Left ventricle myocardium inferior (tissue), 1 donor: ENCODE measurements around the gene XIRP2. TPM values are rescaled to one million over a fixed set of nuclear protein-coding genes. Genes with fewer than 3 reads are reported as not detected.
"Not testable (repeated sequence)": the region's sequence is repeated elsewhere in the genome, so short reads cannot be mapped to it uniquely, and the experiment has no call there.

Experiments used
- DNase-seq: peaks from one replicate; pipeline ENCODE4 v3.0.0-alpha.2; 2020
- H3K27ac ChIP-seq: fragments of 200-600 bp; replicated peaks from 2 replicates; pipeline ENCODE4 v1.8.0; 2021
- H3K27me3 ChIP-seq: fragments of 200-600 bp; 2 replicates; pipeline ENCODE4 v1.8.0; 2021; ENCODE audit warnings: low read depth
- H3K36me3 ChIP-seq: fragments of 200-600 bp; 2 replicates; pipeline ENCODE4 v1.8.0; 2021
- H3K4me1 ChIP-seq: fragments of 200-600 bp; 2 replicates; pipeline ENCODE4 v1.8.0; 2021
- H3K4me3 ChIP-seq: fragments of 200-600 bp; 2 replicates; pipeline ENCODE4 v1.8.0; 2021; ENCODE audit warnings: mild to moderate bottlenecking, moderate library complexity
- H3K9me3 ChIP-seq: fragments of 200-600 bp; replicated peaks from 2 replicates; pipeline ENCODE4 v1.8.0; 2021
- intact Hi-C: fragments of 100-400 bp; cut with micrococcal nuclease; formaldehyde crosslinking; loops from one replicate; pipeline ENCODE4 v1.11.0; 2022
- total RNA-seq: library from RNA; stranded (reverse); fragmentation: NEBNext Ultra II Directional; extraction: Animal tissue kit (Norgen Biotek cat#: 25700); gene quantifications from one replicate; pipeline ENCODE4 v1.2.1, GENCODE V29; 2021
- TF ChIP-seq, protein P1 (sequence below): fragments of 200-600 bp; IDR thresholded peaks from 2 replicates; pipeline ENCODE4 v1.8.0; 2021; ENCODE audit warnings: antibody characterized with exemption, mild to moderate bottlenecking, borderline replicate concordance
- donor health status: DM: no; HTN: yes; CAD: no; lungs with severe emphysema.

XIRP2 gene
- total RNA-seq, 1 donor from 2014 or later: 364 TPM

DNA sequence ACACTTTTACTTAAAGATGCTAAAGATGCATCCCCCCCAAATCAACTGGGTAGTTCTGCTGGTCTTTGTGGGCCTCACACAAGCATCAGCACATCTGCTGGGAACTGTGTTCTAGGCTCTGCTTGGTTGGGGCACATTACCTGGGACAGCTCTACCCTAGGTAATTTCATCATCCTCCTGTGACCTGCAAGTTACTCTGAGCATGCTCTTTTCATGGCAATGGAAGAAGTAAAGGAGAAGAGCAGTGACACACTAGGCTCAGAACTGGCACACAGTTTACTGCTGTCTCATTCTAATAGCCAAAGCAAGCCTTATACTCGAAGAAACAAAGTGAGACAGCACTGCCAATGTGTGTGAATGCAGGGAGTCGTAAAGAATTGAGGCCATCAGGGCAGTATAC, 376.7 kb downstream of the XIRP2 start:
- H3K4me3 ChIP-seq: no peak overlapping the region
- intact Hi-C loops: no loop called here

DNA sequence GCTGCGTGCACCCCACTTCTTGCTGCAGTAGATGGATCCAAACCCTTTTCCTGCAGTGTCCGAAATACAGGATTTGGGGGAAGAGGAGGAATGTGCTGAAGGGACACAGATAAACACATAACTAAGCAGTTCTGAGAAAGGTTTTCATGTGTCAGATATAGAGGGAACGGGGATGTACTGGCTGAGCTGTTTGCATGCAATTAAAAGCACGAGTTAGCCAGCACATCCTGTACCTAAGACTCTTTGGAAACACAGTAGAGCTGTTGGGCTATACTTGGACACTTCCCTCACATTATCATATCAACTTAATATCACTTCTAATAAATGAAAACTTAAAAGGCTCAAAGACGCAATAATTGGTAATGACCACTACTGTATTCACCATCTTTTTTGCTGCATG, 377.4 kb downstream of the XIRP2 start:
- intact Hi-C loops: no loop called here
- no peaks in the 10 kb centered on the region for H3K4me1 ChIP-seq
- TF ChIP-seq, protein P1, sequence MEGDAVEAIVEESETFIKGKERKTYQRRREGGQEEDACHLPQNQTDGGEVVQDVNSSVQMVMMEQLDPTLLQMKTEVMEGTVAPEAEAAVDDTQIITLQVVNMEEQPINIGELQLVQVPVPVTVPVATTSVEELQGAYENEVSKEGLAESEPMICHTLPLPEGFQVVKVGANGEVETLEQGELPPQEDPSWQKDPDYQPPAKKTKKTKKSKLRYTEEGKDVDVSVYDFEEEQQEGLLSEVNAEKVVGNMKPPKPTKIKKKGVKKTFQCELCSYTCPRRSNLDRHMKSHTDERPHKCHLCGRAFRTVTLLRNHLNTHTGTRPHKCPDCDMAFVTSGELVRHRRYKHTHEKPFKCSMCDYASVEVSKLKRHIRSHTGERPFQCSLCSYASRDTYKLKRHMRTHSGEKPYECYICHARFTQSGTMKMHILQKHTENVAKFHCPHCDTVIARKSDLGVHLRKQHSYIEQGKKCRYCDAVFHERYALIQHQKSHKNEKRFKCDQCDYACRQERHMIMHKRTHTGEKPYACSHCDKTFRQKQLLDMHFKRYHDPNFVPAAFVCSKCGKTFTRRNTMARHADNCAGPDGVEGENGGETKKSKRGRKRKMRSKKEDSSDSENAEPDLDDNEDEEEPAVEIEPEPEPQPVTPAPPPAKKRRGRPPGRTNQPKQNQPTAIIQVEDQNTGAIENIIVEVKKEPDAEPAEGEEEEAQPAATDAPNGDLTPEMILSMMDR: no peak
- H3K36me3 ChIP-seq: no peaks in the 10 kb centered on the region
- no peak overlapping the region for H3K27ac ChIP-seq
- no peak overlapping the region for H3K4me3 ChIP-seq
- DNase-seq: no peak
- no peaks in the 10 kb centered on the region for H3K27me3 ChIP-seq
- peaks cover 15% of the 10 kb centered on the region for H3K9me3 ChIP-seq

More for the DNA sequence above, 376.7 kb downstream of the XIRP2 start:
- Histone ChIP-seq H3K9me3 (peaks cover 15% of the 10 kb centered on the region), H3K36me3 (no peaks in the 10 kb centered on the region), H3K27me3 (no peaks in the 10 kb centered on the region), H3K27ac (no peak overlapping the region), H3K4me1 (no peaks in the 10 kb centered on the region)
- no peak for DNase-seq
- TF ChIP-seq, protein P1: no peak

DNA sequence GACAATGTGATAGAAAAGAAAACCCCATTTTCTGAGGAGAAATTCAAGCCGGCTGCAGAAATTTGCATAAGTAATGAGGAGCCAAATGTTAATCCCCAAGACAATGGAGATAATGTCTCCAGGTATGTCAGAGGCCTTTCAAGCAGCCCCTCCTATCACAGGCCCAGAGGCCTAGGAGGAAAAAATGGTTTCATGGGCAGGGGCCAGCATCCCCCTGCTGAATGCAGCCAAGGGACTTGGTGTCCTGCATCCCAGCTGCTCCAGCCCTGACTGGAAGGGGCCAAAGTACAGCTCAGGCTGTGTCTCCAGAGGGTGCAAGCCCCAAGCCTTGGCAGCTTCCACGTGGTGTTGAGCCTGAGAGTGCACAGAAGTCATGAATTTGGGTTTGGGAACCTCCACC, 380.0 kb downstream of the XIRP2 start:
- H3K4me1 ChIP-seq, intact Hi-C loops, H3K4me3 ChIP-seq, H3K36me3 ChIP-seq, H3K27me3 ChIP-seq, DNase-seq, H3K27ac ChIP-seq: not testable (repeated sequence)
- H3K9me3 ChIP-seq: peaks cover 15% of the 10 kb centered on the region

DNA sequence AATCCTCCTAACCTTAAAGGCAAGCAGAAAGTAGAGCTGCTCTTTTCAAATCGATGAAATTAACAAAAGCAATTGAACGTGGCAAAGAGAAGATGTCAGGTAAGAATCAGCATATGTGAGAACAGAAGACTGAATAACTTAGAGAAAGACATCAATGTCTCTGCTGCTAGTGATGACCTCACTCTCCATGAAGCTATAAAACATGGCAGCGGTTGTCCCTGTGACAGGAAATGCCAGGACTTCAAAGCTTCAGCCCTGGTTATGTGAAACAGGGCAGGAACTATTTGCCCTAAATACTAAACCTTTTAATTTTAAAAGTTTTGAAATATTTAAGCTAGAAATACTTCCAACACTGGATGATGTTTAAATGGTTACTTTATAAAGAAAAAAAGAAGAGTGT, 383.7 kb downstream of the XIRP2 start:
- Histone ChIP-seq H3K4me1 (no peaks in the 10 kb centered on the region), H3K27me3 (no peaks in the 10 kb centered on the region), H3K4me3 (no peak overlapping the region), H3K27ac (no peak overlapping the region), H3K36me3 (no peaks in the 10 kb centered on the region), H3K9me3 (peaks cover 15% of the 10 kb centered on the region)
- no peak for DNase-seq
- TF ChIP-seq, protein P1: no peak
- intact Hi-C loops: no loop called here

DNA sequence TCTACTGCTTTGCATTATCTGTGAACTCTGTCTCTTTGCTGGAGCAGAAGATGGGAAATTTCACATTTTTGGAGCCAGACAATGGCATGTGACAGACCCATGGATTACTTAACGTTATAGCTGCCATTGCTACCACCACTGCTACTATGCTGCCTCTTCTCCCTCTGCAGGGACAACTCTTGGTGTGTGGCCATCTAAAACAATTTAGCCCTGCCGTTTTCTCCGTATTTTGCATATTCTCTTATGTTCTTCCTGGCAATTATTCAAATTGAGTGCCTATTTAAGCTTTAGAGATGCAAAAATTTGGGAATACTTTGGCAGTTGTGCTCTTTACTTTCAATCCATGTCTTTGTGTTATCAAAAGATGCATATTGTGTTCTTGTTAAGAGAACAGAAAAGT, 386.8 kb downstream of the XIRP2 start:
- no peaks in the 10 kb centered on the region for H3K4me1 ChIP-seq
- no peaks in the 10 kb centered on the region for H3K27me3 ChIP-seq
- DNase-seq: no peak
- no peaks in the 10 kb centered on the region for H3K36me3 ChIP-seq
- no peak overlapping the region for H3K4me3 ChIP-seq
- no peaks in the 10 kb centered on the region for H3K9me3 ChIP-seq
- TF ChIP-seq, protein P1: no peak
- no peak overlapping the region for H3K27ac ChIP-seq
- intact Hi-C loops: no loop called here

DNA sequence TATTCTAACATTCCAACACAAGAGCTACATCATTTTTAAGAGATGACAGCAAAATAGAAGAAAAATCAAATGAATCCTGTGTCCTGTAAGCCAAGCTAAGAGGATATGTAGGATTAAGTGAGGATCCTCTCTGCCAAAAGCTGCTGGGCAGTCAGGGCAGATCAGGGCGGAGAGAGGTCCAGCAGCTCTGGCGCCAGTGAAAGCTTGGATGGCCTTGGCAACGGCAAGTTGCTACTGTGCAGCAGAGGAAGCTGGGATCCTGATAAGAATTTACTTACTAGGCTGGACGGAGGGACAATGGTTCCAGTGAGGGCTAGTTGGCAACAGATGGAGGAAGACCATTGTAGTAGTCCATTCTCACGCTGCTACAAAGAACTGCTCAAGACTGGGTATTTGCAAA, 391.5 kb downstream of the XIRP2 start:
- no peaks in the 10 kb centered on the region for H3K27me3 ChIP-seq
- no peak overlapping the region for H3K27ac ChIP-seq
- intact Hi-C loops: no loop called here
- H3K36me3 ChIP-seq: no peaks in the 10 kb centered on the region
- H3K9me3 ChIP-seq: no peaks in the 10 kb centered on the region
- TF ChIP-seq, protein P1: no peak
- DNase-seq: no peak
- no peak overlapping the region for H3K4me3 ChIP-seq
- no peaks in the 10 kb centered on the region for H3K4me1 ChIP-seq
